Hepatocyte (in vitro differentiated cells): ENCODE measurements around the gene ATG16L1.

ENCODE experiments used
- EZH2 ChIP-seq: fragments of 200-600 bp; sonication (generic); IDR thresholded peaks from 2 replicates; pipeline ENCODE4 v1.6.1; 2016; ENCODE audit warnings: antibody characterized with exemption, mild to moderate bottlenecking, borderline replicate concordance
- EZH2phosphoT487 ChIP-seq: fragments of 200-600 bp; sonication (generic); IDR thresholded peaks from one replicate; pipeline ENCODE4 v1.6.1; 2018; ENCODE audit warnings: antibody characterized with exemption, mild to moderate bottlenecking, low read depth, moderate library complexity; ENCODE audit not compliant: unreplicated experiment, severe bottlenecking
- TF ChIP-seq, protein P1 (sequence below): fragments of 200-600 bp; sonication (generic); IDR thresholded peaks from 2 replicates; pipeline ENCODE4 v1.5.1; 2016; ENCODE audit warnings: antibody characterized with exemption, mild to moderate bottlenecking; ENCODE audit not compliant: poor library complexity

DNA sequence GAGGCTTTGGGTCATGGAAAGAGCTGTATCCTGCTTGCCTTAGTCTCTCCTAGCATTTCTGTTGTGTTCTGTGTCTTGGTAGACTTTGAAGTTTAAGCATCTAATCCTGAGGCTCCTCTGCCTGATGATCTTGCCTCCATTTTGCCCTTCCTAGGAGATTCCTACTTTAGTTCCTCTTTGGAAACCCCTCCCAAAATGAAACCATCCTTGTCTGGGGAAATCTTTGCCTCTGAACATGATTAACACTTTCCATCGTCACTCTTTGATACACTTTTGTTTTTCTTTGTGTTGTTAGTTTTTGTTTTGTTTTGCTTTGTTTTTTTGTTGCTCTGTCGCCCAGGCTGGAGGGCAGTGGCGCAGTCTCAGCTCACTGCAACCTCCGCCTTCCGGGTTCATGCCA lies 9.2 kb downstream of the ATG16L1 start:
- TF ChIP-seq, protein P1, sequence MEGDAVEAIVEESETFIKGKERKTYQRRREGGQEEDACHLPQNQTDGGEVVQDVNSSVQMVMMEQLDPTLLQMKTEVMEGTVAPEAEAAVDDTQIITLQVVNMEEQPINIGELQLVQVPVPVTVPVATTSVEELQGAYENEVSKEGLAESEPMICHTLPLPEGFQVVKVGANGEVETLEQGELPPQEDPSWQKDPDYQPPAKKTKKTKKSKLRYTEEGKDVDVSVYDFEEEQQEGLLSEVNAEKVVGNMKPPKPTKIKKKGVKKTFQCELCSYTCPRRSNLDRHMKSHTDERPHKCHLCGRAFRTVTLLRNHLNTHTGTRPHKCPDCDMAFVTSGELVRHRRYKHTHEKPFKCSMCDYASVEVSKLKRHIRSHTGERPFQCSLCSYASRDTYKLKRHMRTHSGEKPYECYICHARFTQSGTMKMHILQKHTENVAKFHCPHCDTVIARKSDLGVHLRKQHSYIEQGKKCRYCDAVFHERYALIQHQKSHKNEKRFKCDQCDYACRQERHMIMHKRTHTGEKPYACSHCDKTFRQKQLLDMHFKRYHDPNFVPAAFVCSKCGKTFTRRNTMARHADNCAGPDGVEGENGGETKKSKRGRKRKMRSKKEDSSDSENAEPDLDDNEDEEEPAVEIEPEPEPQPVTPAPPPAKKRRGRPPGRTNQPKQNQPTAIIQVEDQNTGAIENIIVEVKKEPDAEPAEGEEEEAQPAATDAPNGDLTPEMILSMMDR = no peak
- TF ChIP-seq EZH2 (no peak), EZH2phosphoT487 (no peak)
